Measurements from ENCODE around the gene RBM14. TPM values are rescaled to one million over a fixed set of nuclear protein-coding genes. Genes with fewer than 3 reads are reported as not detected.

The RBM14 gene
- total RNA-seq, 4 donors from 2014 or later = 42.4 to 72.6 (median 61.5) TPM

GRCh38 chr11:66619080-66619554 lies 2.7 kb downstream of the RBM14 start:
- WGBS, 2 donors = 46 to 47% methylated on average over 4 of the region's 4 CpGs

GRCh38 chr11:66624450-66624849 lies 8.0 kb downstream of the RBM14 start:
- WGBS, 2 donors = 82 to 90% methylated on average over 16 of the region's 16 CpGs

More at GRCh38 chr11:66619080-66619554, 2.7 kb downstream of the RBM14 start:
- Histone ChIP-seq H3K9me3 (no peaks in the 10 kb centered on the region), H3K27me3 (no peaks in the 10 kb centered on the region), H3K36me3 (peaks cover 0 to 19% (median 0%) of the 10 kb centered on the region in 3 donors), H3K4me3 (peak overlapping the region in 2 of 4 donors; percentile 88 to 90), H3K4me1 (peaks cover 0 to 74% (median 43%) of the 10 kb centered on the region in 4 donors), H3K27ac (peak overlapping the region in 3 of 4 donors; percentile 33 to 97 (median 96))
- TF ChIP-seq EP300 (IDR thresholded peaks at IDR 0.05) (no peak), CTCF (IDR thresholded peaks at IDR 0.05) (no peak), POLR2A (IDR thresholded peaks at IDR 0.05) (no peak)
- no peak for DNase-seq (ENCODE audit: low spot score in 2 of 2)

GRCh38 chr11:66625041-66625751 lies 8.8 kb downstream of the RBM14 start:
- H3K9me3 ChIP-seq = no peaks in the 10 kb centered on the region
- no peak overlapping the region for H3K27ac ChIP-seq
- H3K27me3 ChIP-seq = no peaks in the 10 kb centered on the region
- 93 to 96% methylated on average over 16 to 22 of the region's 26 CpGs for WGBS, 2 donors
- H3K4me3 ChIP-seq = no peak overlapping the region
- H3K36me3 ChIP-seq = peaks cover 0 to 79% (median 33%) of the 10 kb centered on the region in 3 donors
- TF ChIP-seq CTCF (IDR thresholded peaks at IDR 0.05) = no peak
- no peak for TF ChIP-seq POLR2A (IDR thresholded peaks at IDR 0.05)
- TF ChIP-seq EP300 (IDR thresholded peaks at IDR 0.05) = no peak
- H3K4me1 ChIP-seq = peaks cover 0 to 54% (median 23%) of the 10 kb centered on the region in 4 donors
- no peak for DNase-seq (ENCODE audit: low spot score in 2 of 2)

More at GRCh38 chr11:66624450-66624849, 8.0 kb downstream of the RBM14 start:
- Histone ChIP-seq H3K27me3 (no peaks in the 10 kb centered on the region), H3K27ac (no peak overlapping the region), H3K36me3 (peaks cover 0 to 72% (median 33%) of the 10 kb centered on the region in 3 donors), H3K9me3 (no peaks in the 10 kb centered on the region), H3K4me1 (peaks cover 0 to 60% (median 26%) of the 10 kb centered on the region in 4 donors), H3K4me3 (no peak overlapping the region)
- no peak for TF ChIP-seq POLR2A (IDR thresholded peaks at IDR 0.05)
- no peak for TF ChIP-seq EP300 (IDR thresholded peaks at IDR 0.05)
- TF ChIP-seq CTCF (IDR thresholded peaks at IDR 0.05) = no peak
- no peak for DNase-seq (ENCODE audit: low spot score in 2 of 2)

GRCh38 chr11:66625752-66626149 lies 9.3 kb downstream of the RBM14 start:
- H3K36me3 ChIP-seq = peaks cover 0 to 77% (median 33%) of the 10 kb centered on the region in 3 donors
- no peak for DNase-seq (ENCODE audit: low spot score in 2 of 2)
- H3K27ac ChIP-seq = no peak overlapping the region
- no peak overlapping the region for H3K4me3 ChIP-seq
- H3K4me1 ChIP-seq = peaks cover 0 to 48% (median 18%) of the 10 kb centered on the region in 4 donors
- WGBS, 2 donors = 90 to 91% methylated on average over 9 of the region's 9 CpGs
- no peak for TF ChIP-seq CTCF (IDR thresholded peaks at IDR 0.05)
- TF ChIP-seq EP300 (IDR thresholded peaks at IDR 0.05) = no peak
- no peaks in the 10 kb centered on the region for H3K27me3 ChIP-seq
- H3K9me3 ChIP-seq = no peaks in the 10 kb centered on the region

GRCh38 chr11:66626382-66626781 lies 10.0 kb downstream of the RBM14 start:
- Histone ChIP-seq H3K27me3 (no peaks in the 10 kb centered on the region), H3K4me1 (peaks cover 0 to 42% (median 13%) of the 10 kb centered on the region in 4 donors), H3K9me3 (no peaks in the 10 kb centered on the region), H3K27ac (no peak overlapping the region), H3K36me3 (peaks cover 0 to 82% (median 33%) of the 10 kb centered on the region in 3 donors), H3K4me3 (no peak overlapping the region)
- 94 to 95% methylated on average over 25 of the region's 25 CpGs for WGBS, 2 donors
- TF ChIP-seq CTCF (IDR thresholded peaks at IDR 0.05) (no peak), EP300 (IDR thresholded peaks at IDR 0.05) (no peak), POLR2A (IDR thresholded peaks at IDR 0.05) (no peak)
- no peak for DNase-seq (ENCODE audit: low spot score in 2 of 2)

Measured in tibial nerve (tissue), 4 donors.